ENCODE data around the gene SPAG6. TPM values are rescaled to one million over a fixed set of nuclear protein-coding genes. Genes with fewer than 3 reads are reported as not detected.

Gene SPAG6
- total RNA-seq, 2 experiments from 2014 or later = 0.09 to 0.11 TPM

- ChIA-PET CTCF (interaction anchor here (2.0 kb wide), 1 partner anchor 22 kb away, joined by 5 read pairs; no protein-coding TSS in a partner anchor), POLR2A (no interaction called here)
- ATAC-seq (no peak), DNase-seq (no peak)
- intact Hi-C loops (cut with DNase I, micrococcal nuclease) = loop anchor here in 1 of 2 experiments (5.0 kb wide), 1 partner anchor 72 kb away; no protein-coding TSS in a partner anchor
- no peak overlapping the region for H3K27ac Mint-ChIP-seq
- H3K4me3 Mint-ChIP-seq = no peak overlapping the region
- no peaks in the 10 kb centered on the region for H3K9me3 Mint-ChIP-seq (ENCODE audit: low read depth)
- peaks cover 39% of the 10 kb centered on the region for H3K4me1 Mint-ChIP-seq
- peaks cover 2% of the 10 kb centered on the region for H3K27me3 Mint-ChIP-seq
- H3K36me3 Mint-ChIP-seq (ENCODE audit: low read depth) = no peaks in the 10 kb centered on the region
Measured at GRCh38 chr10:22365233-22365632, 19.9 kb downstream of the SPAG6 start.

GRCh38 chr10:22365644-22366434 lies 20.5 kb downstream of the SPAG6 start:
- H3K9me3 Mint-ChIP-seq (ENCODE audit: low read depth) = no peaks in the 10 kb centered on the region
- no peak overlapping the region for H3K4me3 Mint-ChIP-seq
- H3K36me3 Mint-ChIP-seq (ENCODE audit: low read depth) = no peaks in the 10 kb centered on the region
- ATAC-seq = no peak
- intact Hi-C loops (cut with DNase I, micrococcal nuclease) = loop anchor here in 1 of 2 experiments (5.0 kb wide), 1 partner anchor 71 kb away; no protein-coding TSS in a partner anchor
- no peak for DNase-seq
- ChIA-PET POLR2A (no interaction called here), CTCF (interaction anchor here (2.0 kb wide), 1 partner anchor 22 kb away, joined by 5 read pairs; no protein-coding TSS in a partner anchor)
- peaks cover 2% of the 10 kb centered on the region for H3K27me3 Mint-ChIP-seq
- no peak overlapping the region for H3K27ac Mint-ChIP-seq
- peaks cover 40% of the 10 kb centered on the region for H3K4me1 Mint-ChIP-seq

- DNase-seq (no peak), ATAC-seq (no peak)
- Mint-ChIP-seq H3K9me3 (ENCODE audit: low read depth) (no peaks in the 10 kb centered on the region), H3K27ac (no peak overlapping the region), H3K4me1 (peaks cover 40% of the 10 kb centered on the region), H3K4me3 (no peak overlapping the region), H3K27me3 (peaks cover 2% of the 10 kb centered on the region), H3K36me3 (ENCODE audit: low read depth) (no peaks in the 10 kb centered on the region)
- ChIA-PET CTCF (interaction anchor here (2.0 kb wide), 1 partner anchor 23 kb away, joined by 5 read pairs; no protein-coding TSS in a partner anchor), POLR2A (no interaction called here)
- intact Hi-C loops (cut with DNase I, micrococcal nuclease) = loop anchor here in 1 of 2 experiments (5.0 kb wide), 1 partner anchor 71 kb away; no protein-coding TSS in a partner anchor
Measured at GRCh38 chr10:22366435-22366703, 21.1 kb downstream of the SPAG6 start.

GRCh38 chr10:22366771-22367170 lies 21.5 kb downstream of the SPAG6 start:
- intact Hi-C loops (cut with DNase I, micrococcal nuclease) = loop anchor here (1.0 to 5.0 kb wide), 2 partner anchors 13 to 71 kb away; no protein-coding TSS in a partner anchor
- no peak for DNase-seq
- Mint-ChIP-seq H3K27me3 (peaks cover 2% of the 10 kb centered on the region), H3K4me3 (no peak overlapping the region), H3K27ac (no peak overlapping the region), H3K9me3 (ENCODE audit: low read depth) (no peaks in the 10 kb centered on the region), H3K36me3 (ENCODE audit: low read depth) (no peaks in the 10 kb centered on the region), H3K4me1 (peaks cover 40% of the 10 kb centered on the region)
- CTCF ChIA-PET = no interaction called here
- POLR2A ChIA-PET = no interaction called here
- ATAC-seq = no peak

GRCh38 chr10:22367471-22367870 lies 22.2 kb downstream of the SPAG6 start:
- DNase-seq (no peak), ATAC-seq (peak; percentile 59)
- Mint-ChIP-seq H3K4me3 (no peak overlapping the region), H3K36me3 (ENCODE audit: low read depth) (no peaks in the 10 kb centered on the region), H3K27me3 (peaks cover 2% of the 10 kb centered on the region), H3K27ac (peak overlapping the region; percentile 23), H3K4me1 (peaks cover 40% of the 10 kb centered on the region), H3K9me3 (ENCODE audit: low read depth) (no peaks in the 10 kb centered on the region)
- POLR2A ChIA-PET = interaction anchor here (1.0 kb wide), 1 partner anchor 11 kb away, joined by 3 read pairs; no protein-coding TSS in a partner anchor
- CTCF ChIA-PET = no interaction called here
- intact Hi-C loops (cut with DNase I, micrococcal nuclease) = loop anchor here (1.0 to 5.0 kb wide), 2 partner anchors 12 to 70 kb away; no protein-coding TSS in a partner anchor

GRCh38 chr10:22368402-22368801 lies 23.1 kb downstream of the SPAG6 start:
- Mint-ChIP-seq H3K4me3 (no peak overlapping the region), H3K27me3 (peaks cover 2% of the 10 kb centered on the region), H3K4me1 (peaks cover 39% of the 10 kb centered on the region), H3K9me3 (ENCODE audit: low read depth) (no peaks in the 10 kb centered on the region), H3K27ac (no peak overlapping the region), H3K36me3 (ENCODE audit: low read depth) (no peaks in the 10 kb centered on the region)
- intact Hi-C loops (cut with DNase I, micrococcal nuclease) = loop anchor here in 1 of 2 experiments (5.0 kb wide), 1 partner anchor 69 kb away; no protein-coding TSS in a partner anchor
- ChIA-PET CTCF (no interaction called here), POLR2A (interaction anchor here (1.0 kb wide), 1 partner anchor 11 kb away, joined by 3 read pairs; no protein-coding TSS in a partner anchor)
- ATAC-seq = no peak
- DNase-seq = no peak

GRCh38 chr10:22368981-22369380 lies 23.7 kb downstream of the SPAG6 start:
- Mint-ChIP-seq H3K4me3 (no peak overlapping the region), H3K9me3 (ENCODE audit: low read depth) (no peaks in the 10 kb centered on the region), H3K27me3 (peaks cover 2% of the 10 kb centered on the region), H3K27ac (no peak overlapping the region), H3K4me1 (peaks cover 37% of the 10 kb centered on the region), H3K36me3 (ENCODE audit: low read depth) (no peaks in the 10 kb centered on the region)
- ATAC-seq (peak; percentile 27), DNase-seq (no peak)
- POLR2A ChIA-PET = interaction anchor here (1.0 kb wide), 1 partner anchor 65 kb away, joined by 3 read pairs; no protein-coding TSS in a partner anchor
- CTCF ChIA-PET = interaction anchor here (1.3 kb wide), 1 partner anchor 20 kb away, joined by 3 read pairs; no protein-coding TSS in a partner anchor
- intact Hi-C loops (cut with DNase I, micrococcal nuclease) = loop anchor here in 1 of 2 experiments (5.0 kb wide), 1 partner anchor 68 kb away; no protein-coding TSS in a partner anchor

GRCh38 chr10:22369434-22370072 lies 24.3 kb downstream of the SPAG6 start:
- no peak for DNase-seq
- intact Hi-C loops (cut with DNase I, micrococcal nuclease) = loop anchor here in 1 of 2 experiments (5.0 kb wide), 1 partner anchor 68 kb away; no protein-coding TSS in a partner anchor
- CTCF ChIA-PET = interaction anchor here (1.1 to 1.3 kb wide), 2 partner anchors 20 to 61 kb away, joined by 3 read pairs; no protein-coding TSS in a partner anchor
- Mint-ChIP-seq H3K27ac (no peak overlapping the region), H3K27me3 (peaks cover 2% of the 10 kb centered on the region), H3K36me3 (ENCODE audit: low read depth) (no peaks in the 10 kb centered on the region), H3K4me3 (no peak overlapping the region), H3K4me1 (peaks cover 37% of the 10 kb centered on the region), H3K9me3 (ENCODE audit: low read depth) (no peaks in the 10 kb centered on the region)
- POLR2A ChIA-PET = interaction anchor here (1.0 kb wide), 1 partner anchor 65 kb away, joined by 3 read pairs; no protein-coding TSS in a partner anchor
- peak; percentile 69 for ATAC-seq

- intact Hi-C loops (cut with DNase I, micrococcal nuclease) = no loop called here
- H3K36me3 Mint-ChIP-seq (ENCODE audit: low read depth) = no peaks in the 10 kb centered on the region
- H3K27me3 Mint-ChIP-seq = peaks cover 4% of the 10 kb centered on the region
- POLR2A ChIA-PET = no interaction called here
- H3K4me1 Mint-ChIP-seq = peaks cover 34% of the 10 kb centered on the region
- ATAC-seq (no peak), DNase-seq (no peak)
- no peak overlapping the region for H3K4me3 Mint-ChIP-seq
- no peak overlapping the region for H3K27ac Mint-ChIP-seq
- CTCF ChIA-PET = interaction anchor here (1.0 to 1.3 kb wide), 3 partner anchors 14 to 62 kb away, joined by 3 read pairs; no protein-coding TSS in a partner anchor
- H3K9me3 Mint-ChIP-seq (ENCODE audit: low read depth) = no peaks in the 10 kb centered on the region
Measured at GRCh38 chr10:22370320-22370719, 25.0 kb downstream of the SPAG6 start.

- ChIA-PET POLR2A (no interaction called here), CTCF (interaction anchor here (3.3 kb wide), 1 partner anchor 13 kb away, joined by 10 read pairs; no protein-coding TSS in a partner anchor)
- peaks cover 2% of the 10 kb centered on the region for H3K27me3 Mint-ChIP-seq
- H3K4me1 Mint-ChIP-seq = peaks cover 20% of the 10 kb centered on the region
- intact Hi-C loops (cut with DNase I, micrococcal nuclease) = no loop called here
- H3K36me3 Mint-ChIP-seq (ENCODE audit: low read depth) = no peaks in the 10 kb centered on the region
- no peaks in the 10 kb centered on the region for H3K9me3 Mint-ChIP-seq (ENCODE audit: low read depth)
- ATAC-seq = no peak
- no peak for DNase-seq
- no peak overlapping the region for H3K4me3 Mint-ChIP-seq
- no peak overlapping the region for H3K27ac Mint-ChIP-seq
Measured at GRCh38 chr10:22372298-22372697, 27.0 kb downstream of the SPAG6 start.

GRCh38 chr10:22372917-22373316 lies 27.6 kb downstream of the SPAG6 start:
- Mint-ChIP-seq H3K4me1 (peaks cover 15% of the 10 kb centered on the region), H3K27ac (no peak overlapping the region), H3K36me3 (ENCODE audit: low read depth) (no peaks in the 10 kb centered on the region), H3K4me3 (no peak overlapping the region), H3K9me3 (ENCODE audit: low read depth) (no peaks in the 10 kb centered on the region), H3K27me3 (peaks cover 2% of the 10 kb centered on the region)
- intact Hi-C loops (cut with DNase I, micrococcal nuclease) = no loop called here
- CTCF ChIA-PET = interaction anchor here (1.2 to 3.3 kb wide), 2 partner anchors 12 to 80 kb away, joined by 3 to 10 read pairs; no protein-coding TSS in a partner anchor
- no peak for ATAC-seq
- POLR2A ChIA-PET = no interaction called here
- no peak for DNase-seq
